ENCODE data around the gene ACTRT3. TPM values are rescaled to one million over a fixed set of nuclear protein-coding genes. Genes with fewer than 3 reads are reported as not detected.

ACTRT3 gene
- total RNA-seq, 1 experiment from 2014 or later = 2.3 TPM

GRCh38 chr3:169755488-169755887, 13.9 kb downstream of the ACTRT3 start:
- ChIA-PET POLR2A (ENCODE audit: low non-redundant PET) (no interaction called here), CTCF (no interaction called here)
- Histone ChIP-seq H3K36me3 (ENCODE audit: insufficient read depth, low read length, poor library complexity, severe bottlenecking) (no peaks in the 10 kb centered on the region), H3K27ac (ENCODE audit: low read depth, low read length, poor library complexity, severe bottlenecking) (no peak overlapping the region), H3K4me1 (ENCODE audit: insufficient read depth, low read length, poor library complexity, severe bottlenecking) (no peaks in the 10 kb centered on the region), H3K9me3 (ENCODE audit: low read depth, low read length, poor library complexity, severe bottlenecking) (no peaks in the 10 kb centered on the region), H3K4me3 (ENCODE audit: low read depth, low read length, poor library complexity, severe bottlenecking) (no peak overlapping the region), H3K27me3 (replicated peaks; ENCODE audit: insufficient read depth, low read depth, low read length, poor library complexity) (peaks cover 35% of the 10 kb centered on the region)
- no TSS peak for BruUV-seq (replicated peaks)
- no peak for DNase-seq (ENCODE audit: low spot score)
- intact Hi-C loops (cut with micrococcal nuclease; ENCODE audit: unreplicated experiment) = no loop called here
- TF ChIP-seq EZH2 (IDR thresholded peaks at IDR 0.05; ENCODE audit: borderline replicate concordance, low read depth, low read length, poor library complexity, severe bottlenecking) = no peak
- TF ChIP-seq CTCF (conservative IDR thresholded peaks at IDR 0.05; ENCODE audit: low read depth, low read length) = no peak

GRCh38 chr3:169754711-169755110, 14.7 kb downstream of the ACTRT3 start:
- Histone ChIP-seq H3K9me3 (ENCODE audit: low read depth, low read length, poor library complexity, severe bottlenecking) (no peaks in the 10 kb centered on the region), H3K4me1 (ENCODE audit: insufficient read depth, low read length, poor library complexity, severe bottlenecking) (no peaks in the 10 kb centered on the region), H3K27ac (ENCODE audit: low read depth, low read length, poor library complexity, severe bottlenecking) (no peak overlapping the region), H3K27me3 (replicated peaks; ENCODE audit: insufficient read depth, low read depth, low read length, poor library complexity) (peaks cover 36% of the 10 kb centered on the region), H3K36me3 (ENCODE audit: insufficient read depth, low read length, poor library complexity, severe bottlenecking) (no peaks in the 10 kb centered on the region), H3K4me3 (ENCODE audit: low read depth, low read length, poor library complexity, severe bottlenecking) (no peak overlapping the region)
- CTCF ChIA-PET = no interaction called here
- DNase-seq (ENCODE audit: low spot score) = no peak
- no TSS peak for BruUV-seq (replicated peaks)
- intact Hi-C loops (cut with micrococcal nuclease; ENCODE audit: unreplicated experiment) = no loop called here
- TF ChIP-seq EZH2 (IDR thresholded peaks at IDR 0.05; ENCODE audit: borderline replicate concordance, low read depth, low read length, poor library complexity, severe bottlenecking) (no peak), CTCF (conservative IDR thresholded peaks at IDR 0.05; ENCODE audit: low read depth, low read length) (no peak)
- POLR2A ChIA-PET (ENCODE audit: low non-redundant PET) = no interaction called here

- intact Hi-C loops (cut with micrococcal nuclease; ENCODE audit: unreplicated experiment) = no loop called here
- no peak overlapping the region for H3K4me3 ChIP-seq (ENCODE audit: low read depth, low read length, poor library complexity, severe bottlenecking)
- ChIA-PET POLR2A (ENCODE audit: low non-redundant PET) (no interaction called here), CTCF (no interaction called here)
- no peak for DNase-seq (ENCODE audit: low spot score)
- no peaks in the 10 kb centered on the region for H3K36me3 ChIP-seq (ENCODE audit: insufficient read depth, low read length, poor library complexity, severe bottlenecking)
- H3K27me3 ChIP-seq (replicated peaks; ENCODE audit: insufficient read depth, low read depth, low read length, poor library complexity) = peaks cover 64% of the 10 kb centered on the region
- no peaks in the 10 kb centered on the region for H3K9me3 ChIP-seq (ENCODE audit: low read depth, low read length, poor library complexity, severe bottlenecking)
- BruUV-seq (replicated peaks) = no TSS peak
- TF ChIP-seq CTCF (conservative IDR thresholded peaks at IDR 0.05; ENCODE audit: low read depth, low read length) (no peak), EZH2 (IDR thresholded peaks at IDR 0.05; ENCODE audit: borderline replicate concordance, low read depth, low read length, poor library complexity, severe bottlenecking) (no peak)
- no peak overlapping the region for H3K27ac ChIP-seq (ENCODE audit: low read depth, low read length, poor library complexity, severe bottlenecking)
- no peaks in the 10 kb centered on the region for H3K4me1 ChIP-seq (ENCODE audit: insufficient read depth, low read length, poor library complexity, severe bottlenecking)
These were observed 17.5 kb downstream of the ACTRT3 start for GRCh38 chr3:169751875-169752274.

All from A673 (cell line).